NCI-H82 (cell line): Measurements from ENCODE around the gene CYP3A7.
A peak's percentile ranks its signal among the peaks of the same experiment; 100 is the strongest.
"Not testable (repeated sequence)": the region's sequence is repeated elsewhere in the genome, so short reads cannot be mapped to it uniquely, and the experiment has no call there.

Experiments used
- DNase-seq: peaks from one replicate; lab custom pipeline; 2025; lab: John Stamatoyannopoulos, UW

The CYP3A7 gene

DNA sequence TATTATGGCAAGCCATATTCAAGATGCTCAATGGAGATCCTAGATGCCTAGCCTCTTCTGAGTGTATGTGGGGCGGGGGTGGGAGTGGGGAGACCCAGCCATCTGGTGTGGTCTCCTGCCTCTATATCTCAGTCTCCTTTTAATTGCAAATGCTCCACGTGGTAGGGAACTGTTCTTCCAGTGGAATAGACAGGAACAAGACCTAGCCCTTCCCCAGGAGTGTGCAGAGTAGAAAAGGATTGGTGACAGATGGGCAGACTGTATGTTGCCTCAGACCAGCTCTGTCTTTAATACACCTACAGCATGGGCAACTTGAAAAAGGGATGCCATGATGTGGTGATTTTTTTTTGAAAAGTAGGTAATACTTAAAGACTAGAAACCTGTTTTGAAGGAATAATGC is 67.8 kb downstream of the CYP3A7 start:
- peak; percentile 10 for DNase-seq

DNA sequence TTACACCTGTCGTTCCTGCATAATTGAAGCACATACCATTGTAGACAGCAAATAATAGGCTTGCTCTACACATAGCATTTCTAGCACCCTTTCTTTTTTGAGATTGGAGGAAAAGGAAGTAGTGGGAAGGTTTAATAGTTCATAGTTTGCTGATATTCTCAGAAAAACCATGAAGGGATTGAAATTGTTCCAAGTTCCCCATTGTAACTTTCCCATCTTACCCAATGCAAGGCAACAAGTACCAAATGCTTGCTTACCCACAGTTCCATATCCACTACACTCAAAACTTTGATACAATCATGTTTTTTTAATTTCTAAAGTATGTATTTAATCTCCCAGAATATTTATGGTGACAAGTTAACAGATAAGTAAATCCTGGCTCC is 69.0 kb downstream of the CYP3A7 start:
- no peak for DNase-seq

DNA sequence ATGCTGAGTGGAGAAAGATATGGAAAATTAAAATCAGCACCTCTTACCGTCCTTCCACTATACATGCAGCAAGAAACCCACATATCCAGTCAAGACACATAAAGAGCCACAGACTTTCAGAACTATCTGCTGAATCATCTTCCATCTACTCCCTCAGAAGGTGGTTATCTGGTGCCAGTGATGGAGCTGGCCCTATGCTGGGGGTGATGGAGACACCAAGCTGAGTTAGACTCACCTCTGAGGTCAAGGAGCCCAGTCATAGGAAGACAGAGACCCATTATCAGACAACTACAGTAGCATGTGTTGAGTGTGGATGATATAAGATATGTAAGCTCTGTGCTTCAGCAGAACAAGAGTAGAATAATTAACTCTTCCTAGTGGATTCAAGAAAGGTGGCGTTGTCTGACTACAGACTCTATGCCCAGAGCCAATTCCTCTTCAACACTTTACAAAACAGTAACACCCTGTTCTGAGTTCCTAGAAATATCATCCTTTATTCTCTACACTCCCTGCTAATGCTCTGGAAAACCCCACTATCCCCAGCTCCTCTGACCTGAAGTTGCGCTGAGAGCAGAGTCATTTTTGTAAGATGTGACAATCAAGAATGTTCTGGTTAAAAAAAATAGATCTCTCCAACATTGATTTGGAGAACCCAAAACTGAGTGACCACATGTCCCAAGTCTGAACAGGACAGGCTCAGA is 69.5 kb downstream of the CYP3A7 start:
- DNase-seq = no peak

DNA sequence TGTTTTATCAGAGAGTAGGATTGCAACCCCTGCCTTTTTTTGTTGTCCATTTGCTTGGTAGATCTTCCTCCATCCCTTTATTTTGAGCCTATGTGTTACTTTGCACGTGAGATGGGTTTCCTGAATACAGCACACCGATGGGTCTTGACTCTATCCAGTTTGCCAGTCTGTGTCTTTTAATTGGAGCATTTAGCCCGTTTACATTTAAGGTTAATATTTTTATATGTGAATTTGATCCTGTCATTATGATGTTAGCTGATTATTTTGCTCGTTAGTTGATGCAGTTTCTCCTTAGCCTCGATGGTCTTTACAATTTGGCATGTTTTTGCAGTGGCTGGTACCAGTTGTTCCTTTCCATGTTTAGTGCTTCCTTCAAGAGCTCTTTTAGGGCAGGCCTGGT is 77.1 kb downstream of the CYP3A7 start:
- DNase-seq = not testable (repeated sequence)
